ENCODE measurements around the gene TRPT1.

Gene TRPT1

DNA sequence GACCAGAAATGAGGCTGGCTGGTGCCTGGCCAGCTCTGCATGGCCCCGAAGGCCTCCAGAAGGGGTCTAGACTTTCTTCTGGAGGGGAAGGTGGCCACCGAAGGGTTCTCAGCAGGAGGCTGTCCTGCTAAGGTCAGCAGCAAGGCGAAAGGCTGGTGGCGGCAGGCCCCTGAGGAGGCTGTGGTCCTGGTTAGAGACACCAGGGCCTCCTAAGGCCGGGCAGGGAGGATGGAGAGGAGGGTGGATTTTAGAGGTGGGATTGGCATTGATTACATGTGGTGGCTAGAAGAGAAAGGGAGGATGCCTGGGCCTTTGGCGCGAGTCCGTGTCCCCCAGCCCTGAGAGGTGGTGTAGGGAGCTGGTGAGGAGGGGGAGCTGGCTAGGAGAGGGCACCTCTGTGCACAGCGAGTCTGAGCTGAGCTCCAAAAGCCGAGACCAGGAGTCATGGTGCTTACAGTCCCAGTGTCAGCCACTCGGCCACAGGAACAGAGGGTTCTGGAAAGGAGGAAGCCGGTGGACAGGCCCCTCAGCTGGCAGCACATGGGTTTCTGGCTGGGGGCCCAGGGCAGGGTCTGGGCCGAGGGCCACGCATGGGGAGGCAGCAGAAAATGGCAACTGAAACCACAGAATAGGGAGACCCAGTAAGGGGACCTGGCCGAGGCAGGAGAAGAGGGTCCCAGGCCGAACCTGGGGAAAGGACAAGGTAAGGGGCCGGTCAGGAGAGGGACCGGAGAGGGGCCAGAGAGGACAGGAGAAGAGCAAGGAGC, 17.0 kb downstream of the TRPT1 start:
- peaks cover 20% of the 10 kb centered on the region for H3K4me1 ChIP-seq (ENCODE audit: insufficient read depth, insufficient read length)
- TF ChIP-seq SUZ12 (IDR thresholded peaks at IDR 0.05; ENCODE audit: extremely low read depth, insufficient read depth, insufficient read length) (no peak), YY1 (IDR thresholded peaks at IDR 0.05; ENCODE audit: insufficient read depth, insufficient read length) (no peak), ZNF274 (IDR thresholded peaks at IDR 0.05; ENCODE audit: low read depth, low read length) (no peak)
- no peaks in the 10 kb centered on the region for H3K27me3 ChIP-seq (ENCODE audit: insufficient read depth, insufficient read length)
- no peak overlapping the region for H3K9ac ChIP-seq (ENCODE audit: insufficient read length, low read depth)
- H3K4me3 ChIP-seq (ENCODE audit: insufficient read length, low read depth), result no peak overlapping the region
- H3K36me3 ChIP-seq (ENCODE audit: insufficient read depth, insufficient read length, low read length), result peaks cover 64% of the 10 kb centered on the region
- H3K9me3 ChIP-seq (ENCODE audit: insufficient read depth, low read length), result no peaks in the 10 kb centered on the region
- DNase-seq (ENCODE audit: low read depth, low spot score), result no peak

DNA sequence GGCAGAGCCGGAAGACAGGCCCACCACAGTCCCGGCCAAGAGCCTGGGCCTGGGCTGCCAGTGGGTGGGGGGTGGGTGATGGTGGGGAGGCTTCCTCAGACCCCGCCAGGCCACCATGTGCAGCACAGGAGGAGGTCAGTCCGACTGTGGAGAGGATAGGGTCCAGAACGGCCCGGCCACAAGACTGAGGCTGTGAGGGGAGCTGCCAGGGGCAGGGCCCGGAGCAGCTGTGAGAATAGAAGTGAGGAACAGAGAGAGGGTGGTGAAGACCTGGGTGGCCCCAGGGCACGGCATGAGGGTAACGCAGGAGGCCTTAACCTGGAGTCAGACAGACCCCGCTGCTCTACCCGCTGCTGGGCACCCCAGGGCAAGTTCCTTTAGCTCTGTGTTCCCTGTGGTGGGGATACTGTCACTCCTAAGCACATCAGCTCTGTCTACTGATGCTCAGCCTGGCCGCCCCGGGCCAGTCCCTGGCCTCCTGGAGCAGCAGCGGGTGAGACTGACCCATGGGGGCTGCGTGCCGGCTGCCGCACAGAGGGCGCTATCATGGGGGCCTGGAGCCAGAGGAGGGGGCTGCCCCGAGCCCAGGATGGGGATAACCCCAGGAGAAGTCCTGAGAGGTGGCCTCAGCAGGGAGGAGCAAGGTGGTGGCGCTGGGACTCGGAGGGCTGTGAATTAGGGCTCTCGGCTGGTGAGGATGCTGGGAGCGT, 17.7 kb downstream of the TRPT1 start:
- Histone ChIP-seq H3K9ac (ENCODE audit: insufficient read length, low read depth) (peak overlapping the region; percentile 9), H3K4me3 (ENCODE audit: insufficient read length, low read depth) (no peak overlapping the region)

GRCh38 chr11:64207256-64208085, 18.5 kb downstream of the TRPT1 start:
- Histone ChIP-seq H3K9ac (ENCODE audit: insufficient read length, low read depth) (peak overlapping the region; percentile 9), H3K36me3 (ENCODE audit: insufficient read depth, insufficient read length, low read length) (peaks cover 77% of the 10 kb centered on the region), H3K9me3 (ENCODE audit: insufficient read depth, low read length) (no peaks in the 10 kb centered on the region), H3K4me1 (ENCODE audit: insufficient read depth, insufficient read length) (peaks cover 23% of the 10 kb centered on the region), H3K27me3 (ENCODE audit: insufficient read depth, insufficient read length) (no peaks in the 10 kb centered on the region), H3K4me3 (ENCODE audit: insufficient read length, low read depth) (no peak overlapping the region)
- no peak for DNase-seq (ENCODE audit: low read depth, low spot score)
- TF ChIP-seq SUZ12 (IDR thresholded peaks at IDR 0.05; ENCODE audit: extremely low read depth, insufficient read depth, insufficient read length), result no peak
- TF ChIP-seq ZNF274 (IDR thresholded peaks at IDR 0.05; ENCODE audit: low read depth, low read length), result no peak
- TF ChIP-seq YY1 (IDR thresholded peaks at IDR 0.05; ENCODE audit: insufficient read depth, insufficient read length), result no peak

More for the DNA sequence above, 17.7 kb downstream of the TRPT1 start:
- Histone ChIP-seq H3K36me3 (ENCODE audit: insufficient read depth, insufficient read length, low read length) (peaks cover 72% of the 10 kb centered on the region), H3K27me3 (ENCODE audit: insufficient read depth, insufficient read length) (no peaks in the 10 kb centered on the region), H3K9me3 (ENCODE audit: insufficient read depth, low read length) (no peaks in the 10 kb centered on the region), H3K4me1 (ENCODE audit: insufficient read depth, insufficient read length) (peaks cover 23% of the 10 kb centered on the region)
- DNase-seq (ENCODE audit: low read depth, low spot score), result no peak
- TF ChIP-seq ZNF274 (IDR thresholded peaks at IDR 0.05; ENCODE audit: low read depth, low read length), result no peak
- no peak for TF ChIP-seq SUZ12 (IDR thresholded peaks at IDR 0.05; ENCODE audit: extremely low read depth, insufficient read depth, insufficient read length)
- TF ChIP-seq YY1 (IDR thresholded peaks at IDR 0.05; ENCODE audit: insufficient read depth, insufficient read length), result no peak

DNA sequence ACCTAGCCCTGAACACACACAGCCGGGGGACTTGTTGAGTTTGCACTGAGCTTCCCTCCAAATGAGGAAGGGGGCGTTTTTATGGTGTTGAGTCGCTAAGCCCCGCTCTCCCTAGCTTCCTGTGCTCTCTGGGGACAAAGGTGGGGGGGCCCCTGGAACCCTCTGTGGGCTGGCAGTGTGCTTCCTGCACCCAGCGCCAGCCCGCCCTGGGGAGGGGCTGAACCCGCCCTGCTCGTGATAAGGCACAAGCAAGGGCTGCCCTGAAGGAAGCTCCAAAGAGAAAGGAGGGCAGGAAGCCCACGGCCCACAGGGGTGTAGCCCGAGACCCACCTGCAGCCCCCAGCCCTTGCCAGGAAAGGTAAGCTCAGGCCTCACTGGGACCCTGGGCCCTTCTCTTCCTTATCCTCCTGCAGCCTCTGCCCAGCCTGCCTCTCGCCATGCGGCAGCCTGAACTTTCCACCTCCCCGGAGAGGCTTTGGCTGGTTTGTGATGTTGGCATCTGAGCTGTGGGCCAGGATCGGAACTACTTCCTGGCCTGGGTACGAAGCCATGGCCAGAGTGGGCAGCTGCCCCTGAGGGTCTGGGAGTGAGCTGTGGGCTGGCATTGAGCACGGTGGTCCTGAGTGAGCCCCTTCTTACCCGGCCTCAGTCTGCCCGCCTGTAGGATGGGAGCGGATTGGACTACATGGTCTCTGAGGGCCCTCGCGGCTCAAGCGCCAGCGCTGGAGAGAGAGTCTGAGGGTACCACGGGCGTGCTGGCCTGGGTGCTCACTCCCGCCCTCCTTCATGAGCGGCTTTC, 19.3 kb downstream of the TRPT1 start, which contains the start of gene FERMT3:
TSS of gene FERMT3 (plus strand) at position 265 of the 799 bp plus-strand sequence. CDS start 644 bp downstream, outside the sequence.
- DNase-seq (ENCODE audit: low read depth, low spot score), result no peak
- Histone ChIP-seq H3K4me1 (ENCODE audit: insufficient read depth, insufficient read length) (peaks cover 23% of the 10 kb centered on the region), H3K9me3 (ENCODE audit: insufficient read depth, low read length) (no peaks in the 10 kb centered on the region), H3K27me3 (ENCODE audit: insufficient read depth, insufficient read length) (no peaks in the 10 kb centered on the region), H3K4me3 (ENCODE audit: insufficient read length, low read depth) (no peak within 1 kb of the TSS), H3K36me3 (ENCODE audit: insufficient read depth, insufficient read length, low read length) (peaks cover 77% of the 10 kb centered on the region), H3K9ac (ENCODE audit: insufficient read length, low read depth) (peak within 1 kb of the TSS; percentile 9)
- TF ChIP-seq YY1 (IDR thresholded peaks at IDR 0.05; ENCODE audit: insufficient read depth, insufficient read length) (no peak), SUZ12 (IDR thresholded peaks at IDR 0.05; ENCODE audit: extremely low read depth, insufficient read depth, insufficient read length) (no peak), ZNF274 (IDR thresholded peaks at IDR 0.05; ENCODE audit: low read depth, low read length) (no peak)

DNA sequence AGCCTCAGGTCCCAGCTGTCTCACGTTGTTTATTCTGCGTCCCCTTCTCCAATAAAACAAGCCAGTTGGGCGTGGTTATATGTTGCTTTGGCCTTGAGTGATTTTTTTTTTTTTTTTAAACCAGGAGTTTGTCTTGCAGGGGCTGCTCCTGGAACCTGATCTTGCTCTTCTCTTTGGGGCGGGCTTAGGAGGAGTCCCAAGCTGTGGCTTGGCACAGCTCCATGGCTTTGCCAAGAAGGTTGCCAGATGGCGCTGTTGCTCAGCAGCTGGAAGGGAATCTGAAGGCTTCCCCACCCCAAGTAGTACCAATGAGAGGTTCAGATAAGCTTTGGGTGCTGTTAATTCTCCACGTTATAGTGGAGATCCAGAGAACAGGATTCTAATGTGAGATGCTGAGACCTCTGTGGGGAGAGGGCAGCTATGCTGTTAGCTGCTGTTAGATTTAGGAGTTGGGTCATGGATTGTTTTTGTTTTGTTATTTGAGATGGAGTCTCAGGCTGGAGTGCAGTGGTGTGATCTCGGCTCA, 21.5 kb downstream of the TRPT1 start:
- Histone ChIP-seq H3K9me3 (ENCODE audit: insufficient read depth, low read length) (no peaks in the 10 kb centered on the region), H3K4me3 (ENCODE audit: insufficient read length, low read depth) (no peak overlapping the region), H3K27me3 (ENCODE audit: insufficient read depth, insufficient read length) (no peaks in the 10 kb centered on the region), H3K4me1 (ENCODE audit: insufficient read depth, insufficient read length) (peaks cover 23% of the 10 kb centered on the region), H3K36me3 (ENCODE audit: insufficient read depth, insufficient read length, low read length) (peaks cover 90% of the 10 kb centered on the region), H3K9ac (ENCODE audit: insufficient read length, low read depth) (no peak overlapping the region)
- peak; percentile 78 for DNase-seq (ENCODE audit: low read depth, low spot score)
- TF ChIP-seq SUZ12 (IDR thresholded peaks at IDR 0.05; ENCODE audit: extremely low read depth, insufficient read depth, insufficient read length), result no peak
- no peak for TF ChIP-seq ZNF274 (IDR thresholded peaks at IDR 0.05; ENCODE audit: low read depth, low read length)
- no peak for TF ChIP-seq YY1 (IDR thresholded peaks at IDR 0.05; ENCODE audit: insufficient read depth, insufficient read length)

GRCh38 chr11:64204080-64204440, 21.9 kb downstream of the TRPT1 start:
- peaks cover 23% of the 10 kb centered on the region for H3K4me1 ChIP-seq (ENCODE audit: insufficient read depth, insufficient read length)
- H3K36me3 ChIP-seq (ENCODE audit: insufficient read depth, insufficient read length, low read length), result peaks cover 89% of the 10 kb centered on the region
- H3K9ac ChIP-seq (ENCODE audit: insufficient read length, low read depth), result peak overlapping the region; percentile 9
- no peak for DNase-seq (ENCODE audit: low read depth, low spot score)
- no peaks in the 10 kb centered on the region for H3K27me3 ChIP-seq (ENCODE audit: insufficient read depth, insufficient read length)
- no peaks in the 10 kb centered on the region for H3K9me3 ChIP-seq (ENCODE audit: insufficient read depth, low read length)
- H3K4me3 ChIP-seq (ENCODE audit: insufficient read length, low read depth), result no peak overlapping the region
- TF ChIP-seq YY1 (IDR thresholded peaks at IDR 0.05; ENCODE audit: insufficient read depth, insufficient read length), result no peak
- TF ChIP-seq ZNF274 (IDR thresholded peaks at IDR 0.05; ENCODE audit: low read depth, low read length), result no peak
- TF ChIP-seq SUZ12 (IDR thresholded peaks at IDR 0.05; ENCODE audit: extremely low read depth, insufficient read depth, insufficient read length), result no peak

Data from NT2/D1 (cell line).